ENCODE measurements around the gene BTBD16.

The BTBD16 gene

DNA sequence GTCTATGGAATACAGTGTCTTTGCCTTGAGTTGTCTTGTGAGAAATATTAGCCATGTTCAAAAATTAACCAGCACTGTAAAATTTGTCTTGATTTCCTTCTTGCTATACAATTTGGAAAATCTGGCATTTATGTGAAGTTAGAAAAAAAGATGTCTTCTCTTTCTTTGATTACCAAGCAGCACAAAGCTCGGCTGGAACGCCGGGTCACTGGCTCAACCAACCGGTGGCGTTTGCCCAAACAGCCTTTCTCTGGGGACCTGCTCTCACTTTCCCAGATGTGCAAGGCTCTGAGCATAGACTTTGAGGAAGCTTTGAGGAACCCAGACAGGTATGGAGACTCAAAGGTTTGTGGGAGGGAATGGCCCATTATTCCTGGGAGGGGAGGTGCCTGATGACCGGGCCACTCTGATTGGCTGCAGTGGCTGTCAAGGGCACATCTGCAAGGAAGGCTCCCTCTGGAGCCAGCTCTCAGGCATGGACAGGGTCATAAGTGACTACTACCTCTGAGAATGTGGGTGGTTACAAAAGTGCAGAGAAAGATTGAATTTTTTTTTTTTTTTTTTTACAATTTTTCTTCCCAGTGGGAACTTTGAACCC lies 5.6 kb downstream of the BTBD16 start:
- no peak for DNase-seq

DNA sequence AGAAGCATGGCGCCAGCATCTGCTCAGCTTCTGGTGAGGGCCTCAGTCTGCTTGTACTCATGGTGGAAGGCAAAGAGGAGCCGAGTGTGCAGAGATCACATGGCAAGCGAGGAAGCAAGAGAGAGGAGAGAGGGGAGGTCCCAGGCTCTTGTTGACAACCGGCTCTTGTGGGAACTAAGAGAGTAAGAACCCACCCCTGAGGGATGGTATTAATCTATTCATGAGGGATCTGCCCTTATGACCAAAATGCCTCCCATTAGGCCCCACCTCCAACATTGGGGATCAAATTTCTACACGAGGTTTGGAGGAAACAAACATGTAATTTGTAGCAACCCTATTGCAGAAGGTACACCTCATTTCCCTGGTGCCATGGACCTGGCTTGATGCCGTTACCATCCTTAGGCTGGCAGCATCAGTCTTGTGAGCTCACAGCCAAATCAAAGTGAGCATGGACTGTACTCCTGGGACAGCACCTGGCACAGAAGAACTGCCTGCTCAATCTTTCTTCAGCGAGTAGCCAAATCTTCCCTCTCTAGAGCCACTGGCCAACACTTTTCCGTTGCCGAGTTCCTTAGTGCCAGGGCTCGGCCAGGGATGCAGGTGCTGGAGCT lies 6.5 kb downstream of the BTBD16 start:
- no peak for DNase-seq

DNA sequence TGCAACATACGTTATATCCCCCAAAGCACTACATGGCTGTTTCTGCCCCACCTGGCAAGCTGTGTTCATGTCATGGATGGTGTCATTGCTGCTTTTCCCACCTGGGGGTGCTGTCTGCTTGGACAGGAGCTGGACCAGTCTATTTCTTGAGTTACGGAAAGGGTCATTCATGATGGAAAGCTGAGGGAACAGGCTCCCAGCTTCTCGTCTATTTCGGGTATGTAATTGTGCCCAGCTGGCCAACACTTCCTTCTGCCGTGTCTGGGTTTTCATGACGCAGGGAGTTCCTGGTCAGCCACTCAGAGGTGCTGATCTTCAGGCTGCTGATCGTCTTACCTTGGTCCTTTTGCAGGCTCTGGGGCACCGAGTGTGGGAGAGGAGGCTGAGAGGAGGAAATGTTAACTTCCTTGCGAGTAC lies 8.6 kb downstream of the BTBD16 start:
- no peak for DNase-seq

DNA sequence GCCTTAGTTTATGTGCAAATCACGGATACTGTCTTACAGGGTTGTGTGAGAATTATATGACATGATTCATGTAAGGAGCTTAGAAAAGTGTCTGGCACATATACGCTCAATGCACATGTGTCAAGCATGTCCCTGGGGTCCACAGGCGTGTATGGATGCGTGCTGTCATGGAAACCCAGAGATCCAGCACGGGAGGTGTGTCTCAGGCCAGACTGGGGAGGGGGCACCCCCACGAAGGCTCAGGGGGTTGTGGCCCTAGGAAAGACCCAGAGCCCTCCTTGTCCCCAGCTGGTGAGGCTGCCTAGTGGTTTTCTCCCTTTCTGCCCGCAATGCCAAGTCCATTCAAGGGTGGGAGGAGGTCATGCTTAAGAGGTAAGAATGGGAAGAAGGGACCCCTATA lies 9.1 kb downstream of the BTBD16 start:
- DNase-seq = no peak

DNA sequence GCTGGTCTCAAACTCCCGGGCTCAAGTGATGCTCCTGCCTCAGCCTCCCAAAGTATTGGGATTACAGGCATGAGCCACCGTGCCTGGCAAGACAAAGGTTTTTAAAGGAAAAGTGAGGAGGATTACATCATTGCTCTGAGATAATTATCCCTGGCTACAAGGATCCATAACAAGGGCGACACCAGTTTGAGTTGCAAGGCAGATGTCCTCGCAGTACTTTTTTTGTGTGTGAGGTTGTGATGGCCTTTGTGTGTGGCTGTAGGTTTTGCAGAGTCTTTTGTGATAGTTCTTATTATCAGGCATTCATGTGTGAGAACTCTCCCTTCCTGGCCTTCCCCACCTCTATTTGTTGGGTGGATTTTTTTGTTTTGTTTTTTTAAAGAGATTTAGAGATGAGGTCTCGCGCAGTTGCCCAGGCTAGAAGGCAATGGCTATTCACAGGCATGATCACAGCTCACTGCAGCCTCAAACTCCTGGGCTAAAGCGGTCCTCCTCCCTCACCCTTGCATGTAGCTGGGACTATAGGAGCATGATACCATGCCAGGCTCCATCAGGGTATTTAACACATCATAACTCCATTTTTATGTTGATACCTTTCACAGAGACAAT lies 10.0 kb downstream of the BTBD16 start:
- no peak for DNase-seq

DNA sequence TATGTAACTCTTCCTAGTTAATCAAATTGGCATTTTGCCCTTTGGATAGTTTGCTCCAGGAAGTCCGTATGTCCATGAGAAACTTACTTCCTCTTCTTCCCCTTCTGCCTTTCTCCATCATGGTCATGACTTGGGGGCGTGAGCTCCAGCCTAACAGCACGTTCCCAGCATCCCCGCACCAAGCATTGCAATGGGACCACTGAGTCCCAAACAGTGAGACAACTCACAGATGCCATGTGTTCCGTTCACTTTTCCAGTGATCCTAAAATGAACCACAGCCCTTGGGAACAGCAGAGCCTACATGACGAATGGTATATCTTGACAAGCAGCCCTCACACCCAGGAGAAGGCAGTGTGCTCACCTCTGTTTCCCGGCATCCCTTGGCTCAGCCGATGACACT lies 10.7 kb downstream of the BTBD16 start:
- DNase-seq = no peak

DNA sequence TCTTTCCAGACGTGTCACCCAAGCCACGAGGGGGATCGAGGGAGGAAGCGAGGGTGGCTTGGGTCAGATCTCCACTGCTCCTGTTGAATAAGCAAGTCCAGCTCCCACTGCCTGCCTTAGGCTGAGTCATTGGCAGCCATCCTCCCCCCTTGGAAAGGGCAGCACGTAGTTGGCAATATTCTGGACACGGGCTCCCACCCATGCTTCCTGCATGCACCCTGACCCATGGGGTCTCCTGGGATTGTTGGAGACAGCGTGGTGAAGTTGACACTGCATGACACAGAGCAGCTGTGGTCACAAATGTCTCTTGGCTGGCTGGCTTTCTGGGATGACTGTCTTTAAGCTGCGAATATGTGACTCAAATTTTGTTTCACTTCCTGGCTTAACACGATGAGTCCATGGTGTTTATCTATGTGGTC lies 11.2 kb downstream of the BTBD16 start:
- no peak for DNase-seq

DNA sequence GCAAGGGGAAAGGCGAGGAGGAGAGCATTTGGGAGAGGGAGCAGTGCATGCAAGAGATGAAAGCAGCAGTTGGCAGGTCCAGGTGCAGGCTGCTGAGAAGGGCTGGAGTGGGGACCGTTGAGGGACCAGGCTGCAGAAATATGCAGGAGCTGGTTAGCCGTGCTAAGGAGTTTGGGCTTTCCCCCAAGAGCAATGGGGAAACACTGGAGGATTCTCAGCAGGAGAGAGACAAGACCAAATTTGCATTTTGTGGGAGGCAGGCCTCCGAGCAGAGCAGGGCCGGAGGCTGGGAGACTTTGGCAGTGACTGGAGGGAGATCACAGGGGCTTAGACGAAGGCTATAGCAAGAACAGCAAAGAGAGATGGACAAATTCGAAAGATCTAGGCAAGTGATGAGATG lies 11.8 kb downstream of the BTBD16 start:
- no peak for DNase-seq

DNA sequence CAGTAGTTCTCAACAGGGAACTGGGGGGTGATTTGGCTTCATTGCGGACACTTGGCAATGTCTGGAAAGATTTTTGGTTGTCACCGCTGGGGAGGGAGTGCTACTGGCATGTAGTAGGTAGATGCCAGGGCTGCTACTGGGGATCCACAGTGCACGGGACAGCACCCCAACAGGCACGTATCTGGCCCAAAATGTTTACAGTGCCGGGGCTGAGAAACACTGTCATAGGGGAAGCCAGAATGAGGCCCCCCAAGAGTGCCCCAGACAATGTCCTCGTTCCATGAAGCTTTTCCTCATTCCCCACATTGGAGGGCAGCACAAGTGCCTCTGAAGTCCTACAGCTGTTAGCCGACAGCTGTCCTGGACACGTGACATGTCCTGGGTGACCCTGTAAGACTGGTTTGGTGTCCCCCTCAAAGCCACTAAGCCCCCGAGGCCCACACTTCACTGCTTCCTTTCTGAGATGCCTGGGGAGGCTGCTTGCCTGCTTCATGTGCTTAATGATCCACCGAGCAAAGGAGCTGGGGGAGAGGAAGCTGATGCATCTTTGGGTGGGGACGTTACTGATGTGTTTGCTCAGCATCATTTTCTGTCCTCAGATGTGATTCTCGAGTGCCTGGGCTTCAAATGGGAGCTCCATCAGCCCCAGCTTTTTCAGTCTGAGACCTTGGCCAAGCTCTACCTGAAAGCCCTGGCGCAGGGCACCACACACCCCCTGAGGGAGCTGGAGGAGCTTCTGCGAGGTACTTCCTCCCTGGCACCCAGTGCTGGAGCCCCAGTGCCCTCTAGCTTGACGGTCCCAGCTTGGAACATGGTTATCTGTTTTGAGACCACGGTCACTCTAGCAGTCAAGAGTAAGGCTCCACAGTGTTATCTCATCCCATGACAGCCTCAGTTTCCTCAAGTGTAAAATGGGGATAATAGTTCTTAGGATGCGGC lies 14.7 kb downstream of the BTBD16 start:
- no peak for DNase-seq

DNA sequence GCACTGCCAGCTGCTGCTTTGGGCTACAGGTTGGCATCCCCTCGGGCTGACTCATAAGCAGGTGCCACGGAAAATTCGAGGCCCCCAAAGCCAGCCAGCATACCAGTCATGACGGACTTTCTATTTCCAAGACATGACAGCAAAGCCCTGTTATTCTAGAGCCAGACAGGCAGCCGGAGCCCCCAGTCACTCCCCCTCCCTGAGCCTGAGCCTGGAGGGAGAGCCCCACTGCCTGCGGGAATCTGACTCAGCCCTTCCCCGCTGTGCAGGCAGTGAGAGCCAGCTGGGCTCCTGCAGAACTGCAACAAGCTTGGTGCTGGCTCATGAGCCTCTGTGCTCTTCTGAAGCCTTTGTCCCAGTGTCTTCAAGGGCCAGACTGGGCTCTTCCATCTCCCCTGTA lies 15.8 kb downstream of the BTBD16 start:
- DNase-seq = no peak

DNA sequence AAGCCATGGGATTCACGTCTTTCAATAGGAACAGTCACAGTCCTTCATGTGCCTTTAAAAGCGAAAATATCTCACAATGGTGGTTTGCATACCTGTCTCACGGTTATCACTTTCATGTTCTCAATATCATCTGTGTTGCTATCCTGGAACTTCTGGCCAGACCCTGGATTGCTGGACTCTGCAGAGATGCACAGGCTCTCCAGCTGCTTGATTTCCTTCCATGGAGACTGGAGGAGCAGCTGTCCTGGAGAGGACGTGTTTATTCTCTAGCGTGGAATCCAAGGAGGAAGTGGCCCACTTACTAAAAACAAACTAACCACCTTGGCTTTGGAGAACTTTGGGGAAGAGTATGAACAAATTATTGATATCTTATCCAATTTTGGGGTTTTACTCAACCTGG lies 16.5 kb downstream of the BTBD16 start:
- DNase-seq = no peak

DNA sequence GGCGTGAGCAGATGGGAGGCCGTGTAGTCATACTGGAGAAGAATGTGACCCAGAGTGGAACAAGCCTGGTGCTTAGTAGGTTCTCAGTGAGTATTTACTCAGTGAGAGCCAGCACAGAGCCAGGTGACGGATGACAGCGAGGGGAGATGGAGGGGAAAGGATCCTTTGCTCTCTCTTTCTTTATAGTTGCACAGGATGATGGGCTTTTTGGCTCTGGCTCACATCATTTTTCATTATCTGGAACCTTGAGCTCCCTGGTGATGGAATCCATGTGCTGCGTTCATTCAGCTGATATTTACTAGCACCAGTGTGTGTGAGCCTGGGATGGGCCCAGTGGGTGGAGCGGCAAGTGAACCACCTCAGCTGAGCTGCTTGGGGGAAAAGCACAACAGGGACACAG lies 17.2 kb downstream of the BTBD16 start:
- DNase-seq = no peak

DNA sequence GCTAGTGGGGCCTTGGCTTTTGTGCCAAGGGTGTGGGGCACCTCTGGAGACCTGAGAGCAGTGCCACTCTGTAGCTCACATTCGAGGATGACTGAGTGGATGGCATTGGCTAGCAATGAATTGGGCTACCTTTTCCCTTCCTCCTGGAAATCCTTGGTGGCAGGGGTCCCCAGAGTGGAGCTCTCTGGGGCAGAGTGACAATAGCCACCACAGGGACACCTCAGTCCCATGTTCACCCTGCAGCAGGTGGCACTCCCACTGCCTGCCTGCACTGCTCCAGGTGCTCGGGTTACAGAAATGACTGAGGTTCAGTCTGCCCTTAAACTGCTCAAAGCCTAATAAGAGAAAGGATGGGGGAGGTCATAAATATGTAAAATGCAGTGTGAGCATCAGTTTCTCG lies 17.8 kb downstream of the BTBD16 start:
- no peak for DNase-seq

DNA sequence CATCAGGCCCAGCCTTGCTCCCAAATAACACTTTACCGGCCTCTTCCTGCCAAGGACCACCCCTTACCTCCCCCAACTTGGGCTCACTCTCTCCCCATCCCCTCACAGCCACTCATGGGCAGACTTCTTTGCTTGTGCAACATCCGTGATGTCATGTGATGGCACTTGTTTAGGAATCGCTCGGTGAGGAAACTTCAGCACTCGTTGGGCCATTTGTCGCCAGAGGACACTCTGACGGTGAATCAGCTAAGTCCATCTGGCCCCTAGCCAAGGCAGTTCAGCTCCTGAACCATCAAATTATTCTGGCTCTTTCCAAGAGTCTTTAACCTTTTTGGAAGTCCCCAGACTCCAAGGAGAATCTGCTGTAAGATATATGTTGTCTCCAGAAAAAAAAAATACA lies 19.2 kb downstream of the BTBD16 start:
- no peak for DNase-seq

DNA sequence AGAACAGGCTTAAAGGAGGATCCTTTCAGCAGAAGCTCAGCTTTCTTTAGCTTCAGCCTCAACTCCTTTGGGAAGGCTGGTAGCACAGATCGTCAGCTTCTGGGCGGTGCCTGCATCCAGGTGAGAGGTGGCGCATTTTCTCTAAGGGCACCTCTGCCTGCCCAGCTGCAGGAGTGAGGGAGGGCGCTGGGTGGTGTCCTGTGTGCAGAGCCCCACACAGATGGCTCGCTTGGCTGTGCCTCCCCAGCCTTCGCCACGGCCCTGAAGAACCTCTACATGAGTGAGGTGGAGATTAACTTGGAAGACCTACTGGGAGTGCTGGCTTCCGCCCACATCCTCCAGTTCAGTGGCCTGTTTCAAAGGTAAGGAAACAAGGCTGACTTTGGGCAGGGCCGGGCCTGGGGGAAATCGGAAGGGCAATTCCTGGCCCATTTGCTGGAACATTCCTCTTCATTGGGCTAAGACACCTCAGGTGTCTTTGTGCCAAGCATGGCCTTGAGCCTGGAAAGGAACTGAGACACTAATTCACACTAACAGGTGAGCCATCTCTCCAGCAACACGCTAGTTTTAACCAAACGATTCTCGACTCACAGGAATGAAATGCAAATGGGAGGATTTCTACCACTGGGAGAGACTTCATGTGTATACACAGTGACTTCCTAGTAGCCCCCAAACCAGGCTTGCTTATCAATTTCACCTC lies 19.9 kb downstream of the BTBD16 start:
- DNase-seq = no peak

DNA sequence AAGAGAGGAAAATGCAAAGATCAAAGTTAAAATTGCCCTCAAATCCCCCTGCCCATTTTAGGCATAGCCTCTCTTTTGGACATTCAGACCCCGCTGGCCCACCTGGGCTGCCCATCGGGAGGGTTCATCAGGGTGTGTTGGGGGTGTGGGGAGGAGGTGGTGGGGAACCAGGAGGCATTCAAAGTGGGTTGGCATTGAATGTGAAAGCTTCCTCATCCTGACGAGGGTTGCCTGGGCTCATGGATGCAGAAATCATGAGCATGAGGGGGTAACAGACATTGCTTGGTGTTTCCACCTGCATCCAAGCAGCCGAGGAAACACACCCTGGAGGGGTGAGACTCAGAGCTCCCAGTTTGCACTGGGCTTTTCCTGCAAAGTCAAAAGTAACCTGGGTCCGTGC lies 20.6 kb downstream of the BTBD16 start:
- DNase-seq = no peak

DNA sequence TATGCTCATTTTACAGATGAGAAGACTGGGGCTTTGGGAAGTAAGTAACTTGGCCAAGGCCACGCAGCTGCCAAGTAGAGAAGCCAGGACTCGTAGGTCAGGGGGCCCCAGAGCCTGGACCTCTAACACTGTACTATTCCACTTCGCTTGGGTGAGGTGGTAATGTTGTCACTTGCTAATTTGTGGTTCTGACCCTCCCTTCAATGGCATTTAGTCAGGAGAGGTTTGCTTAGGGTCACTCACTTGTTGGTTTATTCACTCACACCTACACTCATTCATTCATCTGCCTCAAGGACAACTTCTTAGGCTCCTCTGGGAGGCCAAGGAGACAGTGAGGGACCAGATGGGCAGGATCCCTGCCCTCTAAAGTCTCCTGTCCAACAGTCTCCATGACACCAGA lies 21.3 kb downstream of the BTBD16 start:
- DNase-seq = no peak

DNA sequence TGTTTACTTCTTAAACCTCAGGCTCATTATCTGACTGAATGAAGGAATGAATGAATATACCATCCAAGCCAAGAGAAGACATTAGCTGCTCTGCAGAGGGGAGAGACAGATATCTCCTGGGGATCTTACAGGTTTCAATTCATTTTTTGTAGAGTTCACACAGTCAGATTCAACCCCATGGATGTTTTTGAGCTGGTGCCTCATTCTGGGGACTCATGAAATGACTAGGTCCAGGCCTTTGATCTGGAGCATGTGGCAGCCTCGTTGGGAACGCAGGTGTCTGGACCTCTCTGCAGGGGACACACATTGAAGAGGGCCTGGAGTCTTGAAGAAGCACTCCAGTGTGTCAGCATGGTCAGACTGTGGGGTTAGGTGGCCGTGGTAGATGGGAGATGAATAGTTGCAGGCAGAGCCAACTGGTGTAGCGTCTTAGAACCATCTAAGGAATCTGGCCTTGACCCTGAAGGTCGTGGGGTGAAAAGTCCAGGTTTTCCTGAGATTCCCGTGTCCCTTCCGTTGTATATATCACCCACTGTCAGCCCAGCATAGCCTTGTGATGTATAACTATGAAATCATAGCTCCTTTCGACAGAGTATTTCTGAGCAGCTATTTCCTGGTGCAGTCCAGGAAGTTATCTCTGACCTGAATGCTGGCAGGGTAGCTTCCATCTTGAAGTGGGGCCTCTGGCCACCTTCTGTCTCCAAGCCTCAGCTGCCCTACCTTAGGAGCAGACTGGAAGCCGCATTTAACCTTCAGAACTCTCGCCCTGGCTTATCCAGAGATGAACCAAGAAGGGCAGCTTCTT lies 22.3 kb downstream of the BTBD16 start:
- DNase-seq = no peak

DNA sequence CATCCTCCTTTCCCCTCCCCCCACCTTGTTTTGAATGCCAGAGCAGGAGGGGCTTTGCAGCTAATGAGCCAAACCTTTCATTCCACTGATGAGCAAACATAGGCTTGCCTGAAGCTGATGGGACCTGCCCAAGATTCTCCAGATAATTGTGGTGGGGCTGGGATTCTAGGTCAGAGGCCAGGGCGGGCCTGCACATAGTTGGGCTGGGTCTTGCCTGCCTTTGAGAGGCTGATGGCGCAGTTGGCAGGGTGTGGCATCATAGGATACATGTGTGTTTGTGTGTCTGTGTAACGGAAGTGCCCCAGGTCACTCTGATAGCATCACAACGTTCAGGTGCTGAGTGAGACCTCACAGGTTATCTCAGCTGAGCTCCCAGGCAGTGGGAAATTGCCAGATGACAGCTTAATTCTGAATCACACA lies 22.9 kb downstream of the BTBD16 start:
- no peak for DNase-seq

DNA sequence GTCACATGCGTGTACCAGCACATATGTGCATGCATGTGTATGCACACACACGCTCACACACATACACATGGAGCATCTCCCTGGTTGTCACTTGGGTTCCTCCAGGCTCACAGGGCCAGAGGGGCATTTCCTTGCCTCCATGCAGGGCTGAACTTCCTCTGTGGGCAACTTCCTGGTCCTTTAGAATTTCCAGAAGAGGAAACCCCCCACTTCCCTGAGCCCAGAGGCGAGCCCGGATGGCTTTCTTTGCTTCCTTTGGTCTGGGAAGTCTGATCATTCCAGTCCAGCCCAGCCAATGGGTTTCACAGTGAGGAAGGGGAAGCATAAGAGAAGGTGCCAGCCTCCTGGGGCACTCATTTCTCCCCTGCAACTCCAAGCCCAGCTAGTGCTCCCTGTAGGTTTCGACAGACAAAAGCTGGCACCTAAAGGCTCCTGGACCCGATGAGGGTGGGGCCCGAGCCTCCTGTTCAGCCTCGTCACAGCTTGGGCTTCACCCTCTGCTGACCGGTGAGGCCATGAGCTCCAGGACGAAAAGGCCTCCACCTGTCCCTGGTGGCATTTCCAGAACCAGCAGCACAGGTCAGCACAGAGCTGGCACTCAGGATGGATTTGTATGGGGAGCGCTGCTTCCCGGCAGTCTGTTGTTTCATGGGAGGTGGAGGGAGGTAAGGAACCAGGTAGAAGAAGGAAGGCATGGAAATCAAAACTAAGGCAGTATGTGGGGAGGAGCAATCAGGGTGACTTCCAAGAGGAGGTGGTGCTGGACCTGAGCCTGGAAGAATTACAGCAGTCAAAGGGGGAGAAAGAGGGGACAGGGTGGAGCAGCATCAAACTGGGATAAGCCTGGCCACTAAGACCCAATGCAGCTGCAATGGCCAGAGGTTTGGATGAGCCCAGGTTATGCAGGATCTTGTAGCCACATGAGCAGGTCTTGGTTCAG lies 23.7 kb downstream of the BTBD16 start:
- no peak for DNase-seq

DNA sequence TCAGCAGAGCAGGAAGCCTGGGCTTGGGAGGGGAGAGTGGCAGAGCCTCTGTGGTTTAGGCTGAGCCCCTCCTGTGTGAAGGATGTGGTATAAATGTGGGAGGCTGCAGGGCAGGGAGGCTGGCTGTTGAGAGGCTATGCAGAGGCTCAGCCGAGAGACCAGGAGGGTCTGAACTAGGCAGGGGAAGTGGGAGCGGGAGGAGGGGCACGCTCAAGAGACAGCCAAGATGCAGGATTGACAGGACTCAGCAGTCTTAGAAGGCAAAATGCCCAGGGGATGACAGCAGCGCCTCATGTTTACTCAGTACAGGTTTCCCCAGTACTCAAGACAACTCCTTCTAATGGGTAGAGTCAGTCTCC lies 24.3 kb downstream of the BTBD16 start:
- DNase-seq = no peak
